NCI-H226 (cell line): ENCODE measurements around the gene ERCC4.

Experiments used
- DNase-seq: peaks from one replicate; pipeline ENCODE4 v3.0.0-alpha.2; 2015

Gene ERCC4

GRCh38 chr16:13911871-13912270 is 8.1 kb upstream of the ERCC4 start:
- DNase-seq, result no peak

GRCh38 chr16:13912891-13913290 is 7.1 kb upstream of the ERCC4 start:
- DNase-seq, result no peak

DNA sequence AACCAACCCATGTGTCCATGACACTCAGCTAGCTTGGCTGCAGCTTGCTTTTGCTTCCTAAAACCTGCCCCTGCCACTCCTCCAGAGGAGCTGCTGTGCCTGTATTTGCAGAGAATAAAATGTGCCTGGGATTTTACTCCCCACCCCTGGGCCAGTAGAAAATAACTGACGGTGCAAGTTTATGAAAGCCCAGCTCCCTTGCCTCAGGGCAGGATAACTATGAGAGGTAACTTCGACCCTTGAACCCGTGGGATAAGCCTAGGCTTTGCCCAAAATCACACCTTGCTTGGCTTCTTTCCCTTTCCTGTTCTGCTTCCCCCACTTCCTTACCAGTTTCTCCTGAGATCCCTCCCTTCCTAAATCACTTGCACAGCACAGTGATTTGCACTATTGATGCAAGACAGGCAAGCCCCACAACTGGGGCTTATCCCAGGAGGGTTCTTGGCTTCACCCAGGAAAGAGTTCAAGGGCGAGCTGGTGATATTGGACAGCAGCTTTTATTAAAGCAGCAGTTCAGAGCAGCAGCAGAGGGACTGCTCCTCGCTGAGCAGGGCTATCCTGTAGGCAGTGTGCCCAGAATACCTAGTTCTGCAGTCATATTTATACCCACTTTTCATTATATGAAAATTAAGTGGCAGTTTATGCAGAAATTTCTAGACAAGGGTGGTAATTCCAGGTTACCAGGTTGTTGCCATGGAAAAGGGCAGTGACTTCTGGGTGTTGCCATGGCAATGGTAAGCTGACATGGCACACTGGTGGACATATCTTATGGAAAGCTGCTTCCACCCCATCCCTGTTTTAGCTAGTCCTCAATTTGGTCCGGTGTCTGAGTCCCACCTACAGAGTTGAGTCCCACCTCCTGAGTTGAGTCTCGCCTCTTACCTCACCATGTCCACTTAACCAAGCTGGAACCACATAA is 6.3 kb upstream of the ERCC4 start:
- no peak for DNase-seq

DNA sequence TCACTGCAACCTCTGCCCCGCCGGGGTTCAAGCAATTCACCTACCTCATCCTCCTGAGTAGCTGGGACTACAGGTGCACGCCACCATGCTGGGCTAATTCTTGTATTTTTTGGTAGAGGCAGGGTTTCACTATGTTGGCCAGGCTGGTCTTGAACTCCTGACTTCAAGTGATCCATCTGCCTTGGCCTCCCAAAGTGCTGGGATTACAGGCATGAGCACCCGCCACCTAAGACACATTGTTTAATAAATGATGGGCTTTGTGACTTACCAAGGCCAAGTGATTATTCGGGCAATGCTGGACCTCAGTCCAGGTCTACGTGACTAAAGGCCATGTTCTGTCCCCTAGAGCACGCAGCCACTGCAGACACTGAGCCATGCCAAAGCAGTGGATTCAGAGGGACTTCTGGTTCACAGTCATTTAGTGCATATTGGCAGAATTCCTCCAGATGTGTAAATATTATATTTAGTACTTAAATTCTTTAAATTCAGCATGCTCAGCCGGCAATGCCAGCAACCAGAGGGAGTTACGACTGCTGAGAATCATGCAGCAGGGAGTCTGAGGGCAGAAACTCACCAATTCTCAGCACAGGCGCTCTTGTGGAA is 4.8 kb upstream of the ERCC4 start:
- no peak for DNase-seq

- no peak for DNase-seq
Observed at GRCh38 chr16:13919330-13919682, 648 bp upstream of the ERCC4 start.

DNA sequence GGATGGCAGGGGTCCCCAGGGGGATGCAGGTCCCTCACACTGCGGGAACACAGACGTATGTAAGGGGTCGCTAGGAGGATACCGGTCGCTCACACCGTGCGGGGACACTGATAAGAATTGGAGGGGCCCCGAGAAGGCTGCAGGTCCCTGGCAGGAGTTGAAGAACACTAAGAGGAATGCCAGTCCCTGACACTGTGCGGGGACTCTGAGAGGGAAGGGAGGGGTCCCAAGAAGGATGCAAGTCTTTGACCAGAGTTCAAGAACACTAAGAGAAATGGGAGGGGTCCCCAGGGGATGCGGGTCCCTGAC is 510 bp downstream of the ERCC4 start:
- DNase-seq, result no peak

DNA sequence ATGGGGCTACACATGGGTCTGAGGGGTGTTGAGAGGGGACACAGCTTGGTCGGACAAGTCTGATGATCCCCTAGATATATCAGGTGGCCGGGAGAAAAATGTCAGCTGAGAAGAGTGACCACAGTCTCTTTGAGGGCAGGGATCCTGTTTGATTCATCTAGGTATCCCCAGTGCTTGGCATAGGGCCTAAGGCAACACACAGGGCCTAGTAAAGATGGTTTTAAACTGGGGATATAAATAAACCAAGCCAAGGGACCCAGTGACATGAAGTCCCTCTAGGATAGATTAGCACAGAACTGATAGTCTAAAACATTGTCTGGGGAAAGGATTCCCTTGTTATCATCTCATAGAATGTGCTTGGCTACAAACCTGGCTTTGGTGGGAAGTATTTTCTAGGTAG is 1.4 kb downstream of the ERCC4 start:
- no peak for DNase-seq

GRCh38 chr16:13923703-13924298 is 3.8 kb downstream of the ERCC4 start:
- no peak for DNase-seq

DNA sequence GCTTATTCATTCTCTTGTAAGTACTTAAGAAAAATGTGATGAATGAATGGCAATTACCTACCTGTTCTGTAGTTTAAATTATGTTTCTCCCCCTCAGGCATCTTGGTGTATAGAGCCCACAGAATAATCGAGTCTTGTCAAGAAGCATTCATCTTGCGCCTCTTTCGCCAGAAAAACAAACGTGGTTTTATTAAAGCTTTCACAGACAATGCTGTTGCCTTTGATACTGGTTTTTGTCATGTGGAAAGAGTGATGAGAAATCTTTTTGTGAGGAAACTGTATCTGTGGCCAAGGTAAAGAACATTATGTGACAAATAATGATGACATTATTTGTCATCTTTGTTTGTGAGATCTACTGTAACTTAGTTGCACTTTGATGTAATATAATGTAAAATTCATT is 6.5 kb downstream of the ERCC4 start:
- DNase-seq, result no peak

- no peak for DNase-seq
Observed at GRCh38 chr16:13926891-13927290, 6.9 kb downstream of the ERCC4 start.

- DNase-seq, result no peak
Observed at GRCh38 chr16:13928646-13929045, 8.7 kb downstream of the ERCC4 start.

GRCh38 chr16:13931845-13932244 is 11.9 kb downstream of the ERCC4 start:
- DNase-seq, result no peak

- DNase-seq, result no peak
Observed at GRCh38 chr16:13935408-13935807, 15.5 kb downstream of the ERCC4 start.

DNA sequence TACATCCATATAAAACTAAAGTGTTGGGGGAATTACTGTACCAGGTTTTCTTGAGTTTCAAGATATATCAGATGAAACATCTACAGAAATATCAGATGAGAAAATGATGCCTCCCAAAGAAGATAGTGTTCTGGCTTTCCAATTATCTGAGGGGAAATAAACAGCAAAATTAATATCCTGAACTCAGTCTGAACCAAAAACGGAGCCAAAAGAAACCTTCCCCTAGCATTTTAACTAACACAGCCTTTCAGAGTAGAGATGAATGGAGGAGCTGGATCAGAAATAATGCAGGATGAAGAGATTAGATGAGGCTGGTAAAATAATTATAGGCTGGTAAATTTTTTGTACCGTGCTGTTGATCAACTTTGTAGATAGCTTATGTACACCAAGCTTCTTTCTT is 16.2 kb downstream of the ERCC4 start:
- no peak for DNase-seq

- peak; percentile 59 for DNase-seq
Observed at GRCh38 chr16:13936596-13937081, 16.7 kb downstream of the ERCC4 start.

DNA sequence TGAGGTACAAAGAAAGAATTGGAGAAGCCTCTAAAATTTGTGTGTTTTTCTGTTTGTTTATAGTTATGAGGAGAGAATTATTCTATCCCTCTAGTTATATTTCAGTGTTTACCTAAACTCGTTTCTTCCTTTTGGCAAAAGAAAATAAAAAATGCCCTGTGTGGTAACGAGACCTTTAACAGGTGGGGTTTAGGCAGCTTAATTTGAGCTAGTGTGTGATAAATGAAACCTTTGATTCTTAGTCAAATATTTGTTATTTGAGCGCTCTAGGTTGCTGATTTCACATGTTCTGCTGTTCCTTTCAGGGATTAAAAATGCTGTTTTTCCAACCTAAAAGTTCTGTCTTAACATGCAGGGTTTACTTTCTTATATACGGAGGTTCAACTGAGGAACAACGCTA is 17.5 kb downstream of the ERCC4 start:
- no peak for DNase-seq

DNA sequence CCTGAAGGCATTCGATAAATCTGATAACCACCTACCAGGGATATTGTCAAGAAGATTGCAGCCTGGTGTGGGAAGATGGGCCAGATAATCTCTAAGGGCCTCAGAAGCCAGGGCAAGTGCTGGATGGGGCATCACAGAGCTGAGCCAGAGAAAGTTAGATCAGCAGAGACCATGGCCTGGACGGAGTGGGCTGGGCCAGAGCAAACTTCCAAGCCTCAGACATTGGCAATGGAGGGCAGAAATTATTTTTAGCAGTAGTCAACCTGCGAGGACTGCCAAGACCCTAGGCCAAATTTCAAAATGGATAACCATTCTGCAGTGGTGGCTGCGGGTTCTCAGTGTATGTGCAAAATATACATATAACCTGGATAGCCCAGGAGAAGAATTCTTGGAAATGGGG is 18.5 kb downstream of the ERCC4 start:
- no peak for DNase-seq

GRCh38 chr16:13939821-13940220 is 19.9 kb downstream of the ERCC4 start:
- no peak for DNase-seq

DNA sequence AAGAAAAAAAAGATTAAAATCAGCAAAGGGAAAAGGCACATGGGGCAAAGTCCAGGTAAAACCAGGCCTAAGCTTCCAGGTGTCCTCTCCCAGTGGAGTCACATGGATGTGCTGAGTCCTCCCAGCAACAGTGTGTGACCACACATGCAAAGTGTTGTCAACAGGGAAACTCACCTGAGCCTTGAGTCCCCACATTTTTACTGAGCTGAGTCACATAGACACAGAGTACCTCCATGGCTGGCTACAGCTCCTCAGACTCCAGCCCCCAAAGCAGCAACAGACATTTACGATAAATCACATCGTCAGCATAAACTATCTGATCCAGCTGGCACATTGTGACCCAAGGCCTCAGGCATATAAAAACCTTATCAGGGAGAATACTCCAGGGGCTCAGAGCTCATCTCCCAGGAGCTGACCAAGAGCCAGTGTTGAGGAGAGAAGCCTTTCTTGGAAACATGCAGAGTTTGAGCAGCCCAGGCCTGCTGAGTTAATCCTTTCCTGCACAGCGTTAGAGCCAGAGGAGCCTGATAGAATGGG is 20.5 kb downstream of the ERCC4 start:
- DNase-seq, result no peak

GRCh38 chr16:13944816-13945215 is 24.9 kb downstream of the ERCC4 start:
- DNase-seq, result no peak

DNA sequence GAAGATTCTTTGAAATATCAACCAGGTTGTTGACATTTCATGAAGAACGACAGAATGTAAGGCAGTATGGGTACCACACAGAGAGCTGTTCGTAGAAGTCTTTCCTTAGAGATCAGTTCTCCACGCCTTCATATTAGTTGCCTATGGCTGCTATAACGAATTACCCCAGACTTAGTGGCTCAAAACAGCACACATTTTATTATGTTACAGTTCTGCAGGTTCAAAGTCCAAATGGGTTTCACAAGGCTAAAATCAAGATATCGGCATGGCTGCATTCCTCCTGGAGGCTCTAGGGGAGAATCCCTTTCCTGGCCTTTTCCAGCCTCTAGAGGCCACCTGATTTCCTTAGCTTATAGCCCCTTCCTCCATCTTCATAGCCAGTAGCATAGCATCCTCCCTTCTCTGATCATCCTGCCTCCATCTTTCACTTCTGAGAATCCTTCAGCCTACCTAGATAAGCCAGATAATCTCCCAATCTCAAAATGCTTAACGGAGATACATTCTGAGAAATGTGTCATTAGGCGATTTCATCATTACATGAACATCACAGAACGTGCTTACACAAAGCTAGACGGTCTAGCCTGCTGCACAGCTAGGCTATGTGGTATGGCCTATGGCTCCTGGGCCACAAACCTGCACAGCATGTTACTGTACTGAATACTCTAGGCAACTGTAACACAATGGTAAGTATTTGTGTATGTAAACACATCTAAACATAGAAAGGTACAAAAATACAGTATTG is 26.0 kb downstream of the ERCC4 start:
- DNase-seq, result no peak

- DNase-seq, result no peak
Observed at GRCh38 chr16:13948086-13948485, 28.1 kb downstream of the ERCC4 start.

DNA sequence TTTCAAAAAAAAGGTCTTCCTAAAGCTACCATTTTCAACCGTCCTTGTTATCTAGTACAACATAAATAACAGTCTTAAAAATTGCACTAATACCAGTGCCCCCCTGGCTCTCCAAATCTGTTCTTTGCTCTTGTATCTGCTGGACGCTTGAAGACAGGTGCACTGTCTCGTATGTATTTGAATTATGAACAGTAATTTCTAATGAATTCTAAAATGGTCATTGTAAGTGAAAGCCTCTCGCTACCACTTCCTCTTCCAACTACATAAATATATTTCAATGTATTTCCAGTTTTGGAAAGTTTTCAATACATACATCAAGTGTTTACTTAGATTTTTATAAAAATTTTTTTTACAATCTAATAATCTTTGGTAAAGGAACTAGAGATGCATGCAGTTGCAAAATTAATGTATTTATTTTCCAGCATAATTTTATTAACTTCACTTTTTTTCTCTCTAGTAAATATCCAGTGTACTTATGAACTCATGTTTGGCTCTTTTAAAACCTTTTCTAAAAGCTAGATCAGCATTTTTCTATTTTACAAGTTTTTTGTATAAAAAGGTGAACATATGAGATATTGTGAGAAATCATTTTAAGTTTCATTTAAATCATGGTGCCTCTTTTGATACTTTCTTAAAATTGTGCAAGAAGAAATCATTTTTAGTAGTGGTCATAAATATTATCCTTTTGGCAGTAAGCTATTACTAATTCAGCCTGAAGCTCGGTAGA is 31.0 kb downstream of the ERCC4 start:
- no peak for DNase-seq
